Fibroblast of the aortic adventitia (primary cell): ENCODE data around the gene SEPTIN2. TPM values are rescaled to one million over a fixed set of nuclear protein-coding genes. Genes with fewer than 3 reads are reported as not detected.

Experiments used
- DNase-seq: peaks from one replicate; pipeline ENCODE4 v3.0.0-alpha.2; 2010; ENCODE audit warnings: low read depth
- H3K4me3 ChIP-seq: 2 replicates; pipeline ENCODE4 v1.5.1; 2011; ENCODE audit warnings: low read depth, mild to moderate bottlenecking, control low read depth, low read length, moderate library complexity
- total RNA-seq: library from RNA; depleted of rRNA; stranded (reverse); fragments of >200 nt; gene quantifications from 2 replicates; pipeline ENCODE4 v1.2.3, GENCODE V29; 2012; ENCODE audit warnings: low replicate concordance
- TF ChIP-seq, protein P1 (sequence below): IDR thresholded peaks from 2 replicates; pipeline ENCODE4 v1.5.1; 2011; ENCODE audit warnings: mild to moderate bottlenecking, low read length, control low read depth, inconsistent platforms; ENCODE audit not compliant: insufficient read depth

Gene SEPTIN2
- total RNA-seq, 1 donor: 546 TPM

GRCh38 chr2:241321033-241321432 lies 5.3 kb downstream of the SEPTIN2 start:
- no peak for DNase-seq
- H3K4me3 ChIP-seq: no peak overlapping the region
- TF ChIP-seq, protein P1, sequence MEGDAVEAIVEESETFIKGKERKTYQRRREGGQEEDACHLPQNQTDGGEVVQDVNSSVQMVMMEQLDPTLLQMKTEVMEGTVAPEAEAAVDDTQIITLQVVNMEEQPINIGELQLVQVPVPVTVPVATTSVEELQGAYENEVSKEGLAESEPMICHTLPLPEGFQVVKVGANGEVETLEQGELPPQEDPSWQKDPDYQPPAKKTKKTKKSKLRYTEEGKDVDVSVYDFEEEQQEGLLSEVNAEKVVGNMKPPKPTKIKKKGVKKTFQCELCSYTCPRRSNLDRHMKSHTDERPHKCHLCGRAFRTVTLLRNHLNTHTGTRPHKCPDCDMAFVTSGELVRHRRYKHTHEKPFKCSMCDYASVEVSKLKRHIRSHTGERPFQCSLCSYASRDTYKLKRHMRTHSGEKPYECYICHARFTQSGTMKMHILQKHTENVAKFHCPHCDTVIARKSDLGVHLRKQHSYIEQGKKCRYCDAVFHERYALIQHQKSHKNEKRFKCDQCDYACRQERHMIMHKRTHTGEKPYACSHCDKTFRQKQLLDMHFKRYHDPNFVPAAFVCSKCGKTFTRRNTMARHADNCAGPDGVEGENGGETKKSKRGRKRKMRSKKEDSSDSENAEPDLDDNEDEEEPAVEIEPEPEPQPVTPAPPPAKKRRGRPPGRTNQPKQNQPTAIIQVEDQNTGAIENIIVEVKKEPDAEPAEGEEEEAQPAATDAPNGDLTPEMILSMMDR: no peak

GRCh38 chr2:241321886-241322285 lies 6.2 kb downstream of the SEPTIN2 start:
- H3K4me3 ChIP-seq: no peak overlapping the region
- TF ChIP-seq, protein P1: no peak
- no peak for DNase-seq

DNA sequence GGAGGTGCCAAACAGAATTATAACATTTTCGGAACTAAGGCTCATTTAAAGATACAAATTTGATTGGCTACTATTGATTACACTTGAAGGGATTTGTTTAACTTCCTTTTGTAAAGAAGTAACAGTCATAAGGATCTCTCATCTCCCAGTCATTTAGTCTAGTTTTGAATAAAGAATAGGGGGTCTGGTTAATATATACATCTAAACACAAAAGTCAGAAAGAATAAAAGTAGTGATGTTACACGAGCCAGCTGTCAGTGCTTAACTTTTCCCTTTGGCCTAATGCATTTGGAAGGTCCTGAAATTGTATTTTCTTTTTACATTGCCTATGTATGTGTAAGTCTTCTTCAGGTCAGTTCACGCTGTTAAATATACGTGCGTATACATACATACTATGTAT lies 8.1 kb downstream of the SEPTIN2 start:
- no peak for DNase-seq
- H3K4me3 ChIP-seq: no peak overlapping the region
- TF ChIP-seq, protein P1: no peak

DNA sequence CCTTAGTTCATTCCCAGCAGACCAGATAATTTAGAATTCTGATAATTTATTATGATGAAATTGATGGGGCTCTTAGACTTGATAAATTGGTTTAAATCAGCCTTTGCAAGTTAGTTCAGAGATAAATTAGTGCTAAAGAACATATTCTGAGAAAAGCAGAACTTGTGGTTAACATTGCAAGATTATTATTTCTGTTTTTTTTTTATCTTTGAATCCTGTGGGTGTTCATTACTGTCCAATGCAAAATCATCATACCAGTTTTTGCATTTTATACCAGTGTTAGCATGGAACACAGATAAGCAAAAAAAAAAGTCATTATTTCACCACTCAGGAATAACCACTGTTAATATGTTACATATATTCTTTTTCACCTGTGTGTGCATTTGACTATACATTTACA lies 9.1 kb downstream of the SEPTIN2 start:
- no peak overlapping the region for H3K4me3 ChIP-seq
- DNase-seq: no peak
- TF ChIP-seq, protein P1: no peak

GRCh38 chr2:241325257-241325656 lies 9.5 kb downstream of the SEPTIN2 start:
- TF ChIP-seq, protein P1: no peak
- no peak overlapping the region for H3K4me3 ChIP-seq
- DNase-seq: no peak

DNA sequence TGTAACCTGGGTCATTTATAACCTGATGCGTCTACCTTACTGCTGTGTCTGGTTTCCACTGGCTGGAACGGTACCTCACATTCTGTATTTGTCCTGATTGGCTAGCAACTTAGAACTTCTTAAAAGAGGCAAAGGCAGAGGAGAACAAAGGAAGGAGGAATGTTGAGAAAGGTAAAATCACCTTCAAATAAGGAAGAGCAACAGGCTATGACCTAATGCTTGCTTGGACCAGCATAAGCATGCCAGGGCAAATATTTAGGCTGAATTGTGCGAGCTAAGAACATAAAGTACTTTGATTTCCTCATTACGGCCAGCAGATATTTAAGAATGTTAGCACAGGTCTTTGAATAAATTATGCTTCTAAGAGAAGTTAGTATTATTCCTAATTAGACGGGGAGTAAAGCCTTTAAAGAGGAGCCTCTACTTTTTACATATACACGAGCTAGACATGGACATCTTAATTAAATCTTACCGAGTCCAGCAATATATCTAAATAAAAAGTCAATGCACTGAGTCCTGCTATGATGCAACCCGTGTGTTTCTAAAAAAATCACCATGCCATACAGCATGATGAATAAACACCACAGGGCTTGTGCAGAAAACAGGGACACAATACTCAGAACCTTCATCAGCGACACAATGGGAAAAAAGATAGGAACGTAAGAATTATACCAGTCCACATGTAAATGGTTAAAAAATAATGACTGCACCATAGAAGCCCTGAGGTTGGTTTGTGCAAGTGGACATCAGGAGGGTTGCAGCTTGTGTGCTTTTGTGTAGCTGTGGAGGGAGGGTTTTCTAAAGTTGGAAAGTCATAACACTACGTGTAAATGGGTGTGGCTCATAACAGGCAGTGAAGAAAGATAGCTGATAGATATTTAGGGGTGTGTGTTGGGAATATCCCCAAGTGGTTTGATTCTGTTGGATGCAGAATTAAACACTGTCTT lies 14.2 kb downstream of the SEPTIN2 start:
- H3K4me3 ChIP-seq: no peak overlapping the region
- TF ChIP-seq, protein P1: no peak
- DNase-seq: no peak
